Measurements from ENCODE around the gene GSTA2.
"Not testable (repeated sequence)": the region's sequence is repeated elsewhere in the genome, so short reads cannot be mapped to it uniquely, and the experiment has no call there.

GSTA2 gene

DNA sequence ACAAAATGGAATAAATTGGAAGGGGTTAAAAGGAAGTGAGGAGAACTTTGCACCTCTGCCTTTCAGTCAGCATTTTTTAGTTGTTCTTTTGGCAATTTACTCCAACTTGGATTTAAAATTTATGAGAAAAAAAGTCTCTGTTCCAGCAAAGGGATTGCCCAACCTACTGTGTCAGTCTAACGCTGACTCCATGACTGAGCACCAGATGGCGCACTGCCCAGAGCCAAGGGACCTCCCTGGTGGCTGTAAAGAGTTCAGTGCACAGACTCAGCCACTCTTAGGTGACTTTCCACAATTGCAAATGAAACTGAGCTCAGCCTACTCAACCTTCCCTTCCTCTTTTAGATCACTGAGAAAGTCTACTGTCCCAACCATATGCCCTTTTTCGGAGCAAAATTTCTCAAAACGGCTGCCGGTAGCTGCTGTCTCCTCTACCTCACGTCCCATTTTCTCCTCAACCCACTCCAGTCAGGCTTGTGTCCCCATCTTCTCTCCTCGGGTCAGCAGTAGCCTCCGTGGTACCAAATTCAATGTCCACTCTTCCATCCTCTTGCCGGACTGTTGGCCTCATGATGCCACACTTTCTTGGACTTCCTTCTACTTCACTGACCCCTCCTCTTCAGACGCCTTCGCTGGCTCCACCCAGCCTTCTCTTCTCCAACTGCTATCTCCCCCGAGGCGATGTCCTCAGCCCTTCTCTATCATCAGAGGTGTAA is 38.7 kb downstream of the GSTA2 start:
- peak; percentile 40 for DNase-seq

DNA sequence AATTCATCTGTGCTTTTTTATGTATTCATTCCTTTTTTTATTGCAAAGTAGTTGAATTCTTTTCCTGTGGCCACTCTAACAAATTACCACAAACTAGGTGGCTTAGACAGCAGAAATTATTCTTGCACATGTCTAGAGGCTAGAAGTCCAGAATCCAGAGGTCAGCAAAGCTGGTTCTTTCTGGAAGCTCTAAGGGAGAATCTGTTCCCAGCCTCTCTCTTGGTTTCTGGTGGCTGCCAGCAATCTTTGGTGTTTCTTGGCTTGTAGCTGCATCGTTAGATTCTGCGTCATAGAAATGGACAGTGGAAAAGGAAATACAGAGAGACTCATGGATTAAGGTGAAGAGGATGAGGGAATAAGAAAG is 39.3 kb downstream of the GSTA2 start:
- DNase-seq = no peak

DNA sequence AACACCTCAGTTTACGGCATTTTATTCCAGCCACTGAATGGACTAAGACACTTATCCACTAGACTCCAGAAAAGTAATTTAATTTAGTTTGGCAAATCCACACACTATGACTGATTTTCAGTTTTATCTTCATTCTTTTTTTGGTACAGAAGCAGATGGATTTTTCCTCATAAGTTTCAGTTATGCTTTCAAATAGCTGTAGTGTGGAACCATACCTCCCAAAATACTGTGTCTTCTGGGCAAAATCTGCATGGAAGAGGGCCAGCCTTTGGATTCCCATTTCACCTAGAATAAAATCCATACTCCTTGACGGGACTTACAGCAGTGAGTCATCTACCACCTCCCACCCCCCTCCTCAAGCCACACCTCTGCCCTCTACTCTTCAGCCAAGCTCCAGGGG is 43.0 kb downstream of the GSTA2 start:
- no peak for DNase-seq

DNA sequence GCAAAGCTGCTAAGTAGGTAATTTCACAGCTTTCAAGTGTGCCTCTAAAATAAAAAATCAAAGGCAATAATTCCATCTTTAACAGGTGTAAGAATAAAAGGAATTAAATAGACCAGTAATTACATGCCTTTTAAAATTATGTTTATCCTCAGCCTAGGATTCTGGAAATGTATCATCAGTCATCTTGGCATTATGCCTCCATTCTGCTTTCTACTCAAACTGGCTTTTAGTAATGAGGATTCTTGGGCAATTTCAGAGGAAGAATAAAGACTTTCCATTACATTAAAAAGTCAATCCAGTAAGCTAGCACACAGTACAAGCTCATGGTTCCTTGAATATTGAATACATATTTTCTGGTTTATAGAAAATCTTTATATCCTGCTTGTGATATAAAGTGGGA is 44.7 kb downstream of the GSTA2 start:
- DNase-seq = no peak

DNA sequence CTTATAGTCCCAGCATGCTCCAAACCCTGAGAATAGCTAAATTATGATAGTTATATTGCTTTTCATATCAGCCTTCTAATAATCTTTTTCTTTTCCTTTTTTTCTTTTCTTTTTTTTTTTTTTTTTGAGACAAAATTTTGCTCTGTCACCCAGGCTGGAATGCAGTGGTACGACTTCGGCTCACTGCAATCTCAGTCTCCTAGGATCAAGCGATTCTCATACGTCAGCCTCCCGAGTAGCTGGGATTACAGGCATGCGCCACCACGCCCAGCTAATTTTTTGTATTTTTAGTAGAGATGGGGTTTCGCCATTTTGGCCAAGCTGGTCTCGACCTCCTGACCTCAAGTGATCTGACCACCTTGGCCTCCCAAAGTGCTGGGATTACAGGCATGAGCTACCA is 48.5 kb downstream of the GSTA2 start:
- not testable (repeated sequence) for DNase-seq

DNA sequence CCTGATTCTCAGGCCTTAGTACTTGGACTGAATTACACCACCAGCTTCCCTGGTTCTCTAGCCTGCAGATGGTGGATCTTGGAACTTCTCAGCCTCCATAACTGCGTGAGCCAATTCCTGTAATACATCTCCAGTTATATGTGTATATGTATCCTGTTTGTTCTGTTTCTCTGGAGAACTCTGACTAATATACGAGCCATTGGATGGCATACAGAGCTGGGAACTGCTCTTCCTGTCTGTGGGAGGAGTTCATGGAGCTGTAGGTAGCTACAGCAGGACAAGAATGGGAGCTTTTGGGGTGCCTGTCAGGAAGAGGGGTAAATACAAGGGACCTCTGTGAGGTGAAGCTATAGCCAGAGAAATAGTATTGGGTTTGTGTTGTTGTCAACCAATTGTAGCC is 51.1 kb downstream of the GSTA2 start:
- no peak for DNase-seq

DNA sequence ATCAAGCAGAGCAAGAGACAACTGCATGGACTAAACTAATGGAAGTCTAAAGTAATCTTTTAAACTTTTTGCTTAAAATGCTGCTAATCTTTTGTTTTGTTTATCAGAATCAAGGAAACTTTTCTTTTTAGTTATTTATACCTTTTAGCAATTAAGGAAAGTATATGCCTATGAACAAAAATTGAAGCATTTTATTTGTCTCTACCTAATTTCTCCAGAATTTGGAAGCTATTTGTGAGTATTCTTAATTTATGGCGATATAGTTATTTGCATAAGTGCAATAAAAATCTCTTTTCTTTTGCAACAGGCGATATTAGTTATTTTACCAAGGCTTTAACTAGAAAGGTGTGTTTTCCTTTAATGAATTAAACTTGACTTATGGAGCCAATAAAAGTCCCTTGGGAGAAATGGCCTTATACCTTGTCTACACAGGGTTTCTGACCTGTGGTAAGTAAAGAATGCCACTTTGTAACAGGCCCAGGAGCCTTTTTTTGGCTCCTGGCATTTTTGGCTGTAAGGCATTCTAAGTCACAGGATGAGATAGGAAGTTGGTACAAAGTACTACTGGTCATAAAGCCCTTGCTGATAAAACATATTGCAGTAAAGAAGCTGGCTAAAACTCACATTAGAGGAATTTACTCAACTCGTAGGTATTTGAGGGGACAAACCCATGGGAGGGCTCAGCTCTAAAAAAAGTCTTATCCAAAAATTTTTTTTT is 55.2 kb downstream of the GSTA2 start:
- no peak for DNase-seq

DNA sequence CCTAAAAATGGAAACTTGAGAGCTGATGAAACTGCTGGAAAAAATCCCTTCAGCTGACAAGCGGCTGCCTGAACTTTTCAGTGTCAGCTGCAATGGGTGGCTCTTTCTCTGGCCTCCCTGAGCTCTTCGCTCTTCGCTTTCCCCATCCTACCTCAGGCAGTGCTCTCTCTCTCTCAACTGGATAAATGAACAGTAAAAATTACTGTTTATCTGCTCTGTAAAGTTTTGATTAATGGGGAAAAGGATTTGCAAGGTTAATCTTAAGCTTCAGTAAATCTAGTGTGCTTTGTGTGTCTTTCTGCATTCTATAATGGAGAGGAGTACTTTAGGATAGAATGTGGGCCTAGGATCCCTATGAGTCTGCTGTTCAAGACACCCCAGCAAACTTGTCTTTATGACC is 57.3 kb downstream of the GSTA2 start:
- DNase-seq = no peak

DNA sequence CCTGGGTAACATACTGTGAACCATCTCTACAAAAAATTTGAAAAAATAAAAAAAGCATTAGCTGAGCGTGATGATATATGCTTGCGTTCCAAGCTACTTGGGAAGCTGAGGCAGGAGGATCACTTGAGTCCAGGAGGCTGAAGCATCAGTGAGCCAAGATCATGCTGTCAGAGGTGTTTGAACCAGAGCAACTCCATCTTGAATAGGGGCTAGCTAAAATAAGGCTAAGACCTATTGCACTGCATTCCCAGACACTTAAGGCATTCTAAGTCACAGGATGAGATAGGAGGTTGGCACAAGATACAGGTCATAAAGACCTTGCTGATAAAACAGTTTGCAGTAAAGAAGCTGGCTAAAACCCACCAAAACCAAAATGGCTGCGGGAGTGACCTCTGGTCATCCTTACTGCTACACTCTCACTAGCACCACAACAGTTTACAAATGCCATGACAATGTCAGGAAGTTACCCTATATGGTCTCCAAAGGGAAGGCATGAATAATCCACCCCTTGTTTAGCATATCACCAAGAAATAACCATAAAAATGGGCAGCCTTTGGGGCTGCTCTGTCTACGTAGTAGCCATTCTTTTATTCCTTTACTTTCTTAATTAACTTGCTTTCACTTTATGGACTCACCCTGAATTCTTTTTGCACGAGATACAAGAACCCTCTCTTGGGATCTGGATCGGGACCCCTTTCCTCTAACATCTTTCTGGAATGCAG is 58.3 kb downstream of the GSTA2 start:
- not testable (repeated sequence) for DNase-seq

DNA sequence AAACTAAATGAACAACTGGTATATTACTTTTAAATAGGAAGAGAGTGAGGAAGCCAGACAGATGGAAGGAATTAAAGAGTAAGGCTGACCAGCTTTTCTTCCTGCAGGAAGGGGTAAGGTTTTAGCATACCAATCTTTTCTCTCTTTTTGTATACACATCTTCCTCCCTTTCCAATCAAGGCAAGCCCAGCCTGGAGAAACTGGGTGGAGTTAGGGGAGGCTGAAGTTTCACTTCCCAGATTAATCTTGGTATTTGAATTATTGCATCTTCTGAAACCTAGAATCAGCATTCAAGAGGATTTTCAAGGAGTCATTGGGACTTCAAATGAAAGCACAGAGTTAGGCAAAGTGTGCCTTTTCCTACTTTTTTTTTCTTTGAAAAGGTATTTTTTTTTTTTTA is 59.2 kb downstream of the GSTA2 start:
- no peak for DNase-seq

Measured in left hindlimb (tissue), 1 donor.